ENCODE data around the gene SUPT4H1. TPM values are rescaled to one million over a fixed set of nuclear protein-coding genes. Genes with fewer than 3 reads are reported as not detected.

SUPT4H1 gene
- total RNA-seq, 1 donor from 2014 or later: 43.1 TPM

GRCh38 chr17:58330538-58330996 lies 21.4 kb downstream of the SUPT4H1 start:
- DNase-seq (ENCODE audit: low spot score): no peak

DNA sequence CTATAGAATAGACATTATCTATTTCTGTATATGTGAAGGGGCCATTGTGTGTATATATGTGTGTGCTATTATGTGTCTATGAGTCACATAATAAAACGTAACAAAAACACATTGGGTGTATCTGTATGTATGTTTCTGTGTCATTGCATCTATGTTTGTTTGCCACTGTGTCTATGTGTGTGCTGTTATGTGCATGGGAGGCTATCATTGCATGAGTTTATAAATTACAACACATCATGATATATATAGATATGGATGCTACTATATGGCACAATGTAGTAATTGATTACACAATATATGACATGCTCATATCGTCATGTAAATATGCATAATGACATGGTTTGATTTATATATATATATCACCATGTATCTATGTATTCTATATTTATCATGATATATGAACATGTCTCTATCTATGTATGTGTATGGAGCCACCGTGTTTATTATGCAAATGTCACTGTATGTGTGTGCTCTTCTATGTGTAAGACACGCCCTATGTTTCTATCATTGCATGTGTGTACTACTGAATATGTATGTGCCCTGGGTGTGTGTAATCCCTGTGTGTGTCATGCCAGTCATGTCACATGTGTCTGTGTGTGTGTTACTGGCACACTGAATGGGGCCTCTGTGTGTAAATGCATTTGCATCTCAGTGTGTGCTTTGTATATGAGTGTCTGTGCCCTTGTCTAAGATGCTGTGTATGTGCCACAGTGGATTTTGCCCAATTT lies 22.0 kb downstream of the SUPT4H1 start:
- no peak for DNase-seq (ENCODE audit: low spot score)

- peak; percentile 40 for DNase-seq (ENCODE audit: low spot score)
Measured at GRCh38 chr17:58329035-58329809, 22.8 kb downstream of the SUPT4H1 start.

GRCh38 chr17:58328195-58329034 lies 23.6 kb downstream of the SUPT4H1 start, which contains the start of gene TSPOAP1:
TSPOAP1 (minus strand) TSS chr17:58328795; CDS start chr17:58327920, 875 bp downstream.
- DNase-seq (ENCODE audit: low spot score): peak; percentile 32

GRCh38 chr17:58327363-58328194 lies 24.4 kb downstream of the SUPT4H1 start:
- DNase-seq (ENCODE audit: low spot score): no peak

DNA sequence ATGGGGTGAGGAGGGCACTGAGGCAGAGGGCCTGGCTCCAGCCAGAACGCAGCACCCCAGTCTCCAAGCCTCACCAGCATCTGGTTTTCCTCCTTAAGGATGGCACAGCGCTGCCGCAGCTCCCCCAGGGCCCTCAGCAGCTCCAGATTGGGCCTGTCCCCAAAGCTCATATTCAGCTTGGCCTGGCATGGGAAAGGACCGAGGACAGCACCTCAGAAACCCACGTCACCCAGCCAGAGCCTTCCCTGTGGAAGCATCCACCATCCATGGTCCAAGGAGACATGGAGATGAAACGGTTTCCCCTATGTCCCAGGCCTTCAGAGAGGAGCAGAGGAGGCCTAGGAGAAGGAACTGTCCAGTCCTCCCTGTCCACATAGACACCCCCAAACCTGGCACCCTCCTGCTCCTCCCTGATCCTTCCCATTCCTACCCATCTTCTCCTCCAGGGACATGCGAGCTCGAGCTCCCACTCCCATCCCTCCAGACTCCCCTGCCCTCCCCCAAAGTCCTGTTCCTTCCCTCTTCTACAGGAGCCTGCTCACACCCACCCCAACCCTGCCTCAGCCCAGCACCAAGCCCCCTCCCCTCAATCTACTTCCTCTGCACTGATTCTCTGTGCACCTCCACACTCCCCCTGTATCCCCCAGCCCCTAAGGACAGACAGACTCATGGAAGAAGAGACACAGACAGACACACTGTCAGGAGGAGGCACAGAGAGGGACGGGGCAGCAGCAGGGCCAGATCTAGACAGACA lies 25.2 kb downstream of the SUPT4H1 start:
- no peak for DNase-seq (ENCODE audit: low spot score)

DNA sequence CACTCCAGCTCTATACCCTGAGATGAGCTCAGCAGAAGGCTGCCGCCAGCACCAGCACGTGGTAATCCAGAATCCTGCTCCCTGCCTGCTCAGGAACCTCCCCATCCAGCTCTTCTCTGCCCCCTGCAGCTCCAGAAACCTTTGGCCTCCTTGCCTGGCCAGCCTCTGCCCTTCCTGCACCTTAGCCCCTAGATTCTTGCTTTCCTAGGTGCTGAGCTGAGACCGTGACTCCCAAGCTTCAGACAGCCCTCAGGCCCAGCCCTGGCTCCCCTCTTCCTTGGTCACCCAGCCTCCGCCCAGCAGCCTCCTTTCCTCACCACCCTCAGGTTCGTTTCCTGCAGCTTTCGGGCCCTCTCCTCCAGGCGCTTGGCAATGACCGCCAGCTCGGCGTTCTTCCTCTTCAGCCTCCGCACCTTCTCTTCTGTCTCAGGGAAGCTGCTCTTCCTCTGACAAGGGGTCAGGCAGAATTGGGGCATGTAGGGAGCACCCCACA lies 26.0 kb downstream of the SUPT4H1 start:
- no peak for DNase-seq (ENCODE audit: low spot score)

DNA sequence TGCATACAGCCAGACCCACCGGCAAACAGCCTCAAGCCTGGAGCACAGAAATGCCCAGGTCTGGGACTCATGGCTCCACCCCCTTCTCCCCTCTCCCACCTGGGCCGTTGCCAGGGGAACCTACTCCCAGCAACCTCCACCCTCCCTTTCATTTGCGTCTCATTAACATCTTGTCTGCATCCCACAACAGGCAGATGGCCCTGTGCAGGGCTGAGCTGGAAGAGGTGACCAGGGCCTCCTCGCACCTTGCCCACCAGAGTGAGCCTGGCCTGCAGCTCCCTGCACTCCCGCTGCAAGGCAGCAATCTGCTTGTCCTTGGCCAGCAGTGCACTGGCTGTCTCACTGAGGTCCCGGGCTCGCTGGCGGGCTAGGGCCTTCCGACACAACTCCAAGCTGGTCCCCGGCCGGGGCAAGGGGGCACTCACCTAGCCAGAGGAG lies 26.7 kb downstream of the SUPT4H1 start:
- DNase-seq (ENCODE audit: low spot score): no peak

- peak; percentile 69 for DNase-seq (ENCODE audit: low spot score)
Measured at GRCh38 chr17:58324409-58325288, 27.4 kb downstream of the SUPT4H1 start.

GRCh38 chr17:58324056-58324408 lies 28.0 kb downstream of the SUPT4H1 start:
- DNase-seq (ENCODE audit: low spot score): no peak

- no peak for DNase-seq (ENCODE audit: low spot score)
Measured at GRCh38 chr17:58323366-58324055, 28.5 kb downstream of the SUPT4H1 start.

- no peak for DNase-seq (ENCODE audit: low spot score)
Measured at GRCh38 chr17:58322581-58323185, 29.3 kb downstream of the SUPT4H1 start.

GRCh38 chr17:58321571-58322525 lies 30.2 kb downstream of the SUPT4H1 start:
- DNase-seq (ENCODE audit: low spot score): no peak

- no peak for DNase-seq (ENCODE audit: low spot score)
Measured at GRCh38 chr17:58320570-58321323, 31.3 kb downstream of the SUPT4H1 start.

DNA sequence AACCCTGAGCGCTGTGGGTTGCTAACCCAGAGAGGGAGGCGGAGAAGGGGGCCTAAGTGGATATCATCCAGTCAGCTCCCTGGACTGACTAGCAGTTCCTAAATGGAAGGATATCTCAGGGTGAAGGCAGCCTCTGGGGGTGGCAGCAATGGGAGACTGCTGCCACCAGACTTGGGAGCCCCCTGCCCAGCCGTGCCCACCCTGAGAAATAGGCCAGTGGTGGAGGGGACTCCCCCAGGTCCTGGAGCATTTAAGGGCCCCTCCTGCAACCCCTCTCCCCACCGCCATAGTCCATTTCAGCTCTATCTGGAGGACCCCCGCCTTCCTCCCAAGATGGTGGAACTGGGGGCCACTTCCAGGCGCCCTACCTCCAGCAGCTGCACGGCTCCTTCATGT lies 31.8 kb downstream of the SUPT4H1 start:
- DNase-seq (ENCODE audit: low spot score): no peak
